OCI-LY3 (cell line): ENCODE results near the gene AP2M1.

Experiments used
- H2AFZ ChIP-seq: fragments of 200-600, 300-600 bp; shearing (Covaris generic); 2 replicates; pipeline ENCODE4 v1.6.0; 2014; ENCODE audit warnings: antibody characterized with exemption, low read depth, low read length
- H3K27ac ChIP-seq: fragments of 200-600, 300-600 bp; sonication (generic); 2 replicates; pipeline ENCODE4 v1.5.1; 2014; ENCODE audit warnings: mild to moderate bottlenecking, low read length, moderate library complexity, mixed read lengths
- H3K27me3 ChIP-seq: fragments of 200-600, 300-600 bp; sonication (generic); 2 replicates; pipeline ENCODE4 v1.6.1; 2014; ENCODE audit warnings: low read depth, low read length, mixed read lengths
- H3K36me3 ChIP-seq: fragments of 200-600, 300-600 bp; sonication (generic); replicated peaks from 2 replicates; pipeline ENCODE3; 2014; ENCODE audit warnings: low read depth, low read length, mixed read lengths
- H3K4me1 ChIP-seq: fragments of 300-600, 200-600 bp; sonication (generic); 2 replicates; pipeline ENCODE4 v1.6.1; 2014; ENCODE audit warnings: low read length, mixed read lengths
- H3K4me2 ChIP-seq: fragments of 200-600, 300-600 bp; sonication (generic); 2 replicates; pipeline ENCODE4 v1.6.1; 2014; ENCODE audit warnings: low read length, mixed read lengths
- H3K4me3 ChIP-seq: fragments of 300-600, 200-600 bp; sonication (generic); 2 replicates; pipeline ENCODE4 v1.5.1; 2014; ENCODE audit warnings: antibody characterized with exemption, mild to moderate bottlenecking, low read length, moderate library complexity
- H3K79me2 ChIP-seq: fragments of 300-600, 200-600 bp; shearing (Covaris generic); 2 replicates; pipeline ENCODE4 v1.6.1; 2014; ENCODE audit warnings: mild to moderate bottlenecking, low read length, mixed read lengths
- H3K9ac ChIP-seq: fragments of 300-600, 200-600 bp; shearing (Covaris generic); 2 replicates; pipeline ENCODE4 v1.6.0; 2014; ENCODE audit warnings: mild to moderate bottlenecking, low read length, moderate library complexity
- H3K9me3 ChIP-seq: fragments of 200-600, 300-600 bp; shearing (Covaris generic); 2 replicates; pipeline ENCODE4 v1.6.1; 2014; ENCODE audit warnings: low read length, mixed read lengths; ENCODE audit not compliant: insufficient read depth
- H4K20me1 ChIP-seq: fragments of 200-600, 300-600 bp; sonication (generic); 2 replicates; pipeline ENCODE4 v1.6.1; 2016; ENCODE audit warnings: low read length, mixed read lengths; ENCODE audit not compliant: insufficient read depth
- EZH2phosphoT487 ChIP-seq: fragments of 200-600 bp; shearing (Covaris generic); IDR thresholded peaks from 2 replicates; pipeline ENCODE4 v1.6.1; 2018; ENCODE audit warnings: antibody characterized with exemption, mixed run types, low read depth
- TF ChIP-seq, protein P1 (sequence below): fragments of 200-600, 300-600 bp; sonication (generic); IDR thresholded peaks from 2 replicates; pipeline ENCODE4 v1.5.1; 2014; ENCODE audit warnings: antibody characterized with exemption, low read length, low read depth

Gene AP2M1

DNA sequence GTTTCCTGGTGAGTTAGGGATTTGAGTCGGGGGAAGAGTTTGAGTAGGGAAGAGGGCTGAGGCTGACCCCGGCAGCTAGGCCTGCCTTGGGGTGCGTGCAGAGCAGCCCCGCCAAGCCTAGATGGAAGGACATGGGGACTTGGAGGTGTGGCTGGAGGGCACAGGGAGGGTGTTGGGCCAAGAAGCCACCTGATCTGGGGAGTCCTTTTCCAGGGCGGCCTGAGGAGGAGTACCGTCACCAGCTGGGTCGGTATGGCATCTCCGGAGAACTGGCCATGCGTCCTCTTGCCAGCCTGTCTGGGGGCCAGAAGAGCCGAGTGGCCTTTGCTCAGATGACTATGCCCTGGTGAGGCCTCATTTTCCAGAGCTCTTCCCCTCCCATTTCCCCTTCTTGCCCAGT, 18.2 kb downstream of the AP2M1 start:
- Histone ChIP-seq H3K27me3 (no peaks in the 10 kb centered on the region), H3K4me1 (no peaks in the 10 kb centered on the region), H2AFZ (no peak overlapping the region), H4K20me1 (no peaks in the 10 kb centered on the region), H3K79me2 (peaks cover 13% of the 10 kb centered on the region), H3K9me3 (no peaks in the 10 kb centered on the region), H3K4me3 (no peak overlapping the region), H3K27ac (no peak overlapping the region), H3K4me2 (no peak overlapping the region), H3K9ac (no peak overlapping the region), H3K36me3 (peaks cover 60% of the 10 kb centered on the region)
- TF ChIP-seq EZH2phosphoT487, result no peak
- TF ChIP-seq, protein P1, sequence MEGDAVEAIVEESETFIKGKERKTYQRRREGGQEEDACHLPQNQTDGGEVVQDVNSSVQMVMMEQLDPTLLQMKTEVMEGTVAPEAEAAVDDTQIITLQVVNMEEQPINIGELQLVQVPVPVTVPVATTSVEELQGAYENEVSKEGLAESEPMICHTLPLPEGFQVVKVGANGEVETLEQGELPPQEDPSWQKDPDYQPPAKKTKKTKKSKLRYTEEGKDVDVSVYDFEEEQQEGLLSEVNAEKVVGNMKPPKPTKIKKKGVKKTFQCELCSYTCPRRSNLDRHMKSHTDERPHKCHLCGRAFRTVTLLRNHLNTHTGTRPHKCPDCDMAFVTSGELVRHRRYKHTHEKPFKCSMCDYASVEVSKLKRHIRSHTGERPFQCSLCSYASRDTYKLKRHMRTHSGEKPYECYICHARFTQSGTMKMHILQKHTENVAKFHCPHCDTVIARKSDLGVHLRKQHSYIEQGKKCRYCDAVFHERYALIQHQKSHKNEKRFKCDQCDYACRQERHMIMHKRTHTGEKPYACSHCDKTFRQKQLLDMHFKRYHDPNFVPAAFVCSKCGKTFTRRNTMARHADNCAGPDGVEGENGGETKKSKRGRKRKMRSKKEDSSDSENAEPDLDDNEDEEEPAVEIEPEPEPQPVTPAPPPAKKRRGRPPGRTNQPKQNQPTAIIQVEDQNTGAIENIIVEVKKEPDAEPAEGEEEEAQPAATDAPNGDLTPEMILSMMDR, result no peak

DNA sequence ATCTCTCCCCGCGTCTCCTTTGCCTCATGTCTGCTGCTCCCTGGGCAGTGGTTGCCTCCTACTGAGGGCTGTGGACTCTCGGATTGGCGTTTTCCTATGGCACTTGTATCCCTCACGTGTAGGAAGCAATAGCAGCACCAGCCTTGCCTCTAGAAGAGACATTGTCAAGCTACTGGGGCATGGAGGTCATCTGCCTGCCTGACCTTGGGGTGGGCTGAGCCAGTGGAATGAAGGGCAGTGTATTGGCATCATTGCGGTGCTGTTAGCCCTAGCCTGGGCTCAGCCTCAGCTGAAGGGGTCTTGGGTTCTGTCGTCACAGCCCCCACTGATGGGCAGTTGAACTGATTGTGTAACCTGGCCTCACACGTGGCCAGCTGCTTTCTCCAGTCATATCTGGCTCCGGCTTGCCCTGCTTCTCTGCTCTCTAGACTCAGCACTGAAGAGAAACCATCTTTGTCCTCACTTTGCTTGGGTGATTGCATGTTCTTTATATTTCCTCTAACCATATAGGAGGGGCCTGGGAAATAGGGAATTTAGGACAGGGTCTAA, 19.4 kb downstream of the AP2M1 start:
- H3K27ac ChIP-seq, result no peak overlapping the region
- no peak for TF ChIP-seq EZH2phosphoT487
- TF ChIP-seq, protein P1, result no peak
- H3K4me2 ChIP-seq, result no peak overlapping the region
- H3K27me3 ChIP-seq, result no peaks in the 10 kb centered on the region
- H4K20me1 ChIP-seq, result no peaks in the 10 kb centered on the region
- no peaks in the 10 kb centered on the region for H3K4me1 ChIP-seq
- no peak overlapping the region for H3K9ac ChIP-seq
- peaks cover 2% of the 10 kb centered on the region; the same call in 1 of the 2 replicates for H3K79me2 ChIP-seq
- peaks cover 51% of the 10 kb centered on the region for H3K36me3 ChIP-seq
- no peaks in the 10 kb centered on the region for H3K9me3 ChIP-seq
- no peak overlapping the region for H3K4me3 ChIP-seq
- no peak overlapping the region for H2AFZ ChIP-seq

DNA sequence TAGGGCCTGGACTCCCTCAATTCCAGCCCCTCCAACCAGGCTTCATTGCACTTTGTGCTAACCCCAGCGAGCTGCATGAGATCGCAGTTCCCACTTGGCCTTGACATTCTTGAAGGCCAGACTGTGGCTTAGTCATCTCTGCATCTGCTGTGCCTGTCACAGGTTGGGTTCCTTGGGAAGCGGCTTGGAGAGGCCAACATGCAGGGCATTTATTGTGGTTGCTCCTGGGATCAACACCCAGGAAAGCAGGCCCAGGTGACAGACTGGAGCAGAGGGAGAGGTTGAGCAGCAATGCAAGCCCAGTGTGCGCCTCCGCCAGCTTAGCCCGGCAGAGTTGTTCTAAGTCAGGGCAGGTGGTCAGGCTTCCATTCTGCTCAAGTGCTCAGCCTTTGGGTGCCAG, 21.9 kb downstream of the AP2M1 start:
- TF ChIP-seq, protein P1, result no peak
- no peak for TF ChIP-seq EZH2phosphoT487
- H3K9me3 ChIP-seq, result no peaks in the 10 kb centered on the region
- H3K27ac ChIP-seq, result no peak overlapping the region
- H2AFZ ChIP-seq, result no peak overlapping the region
- H3K4me1 ChIP-seq, result no peaks in the 10 kb centered on the region
- peaks cover 29% of the 10 kb centered on the region for H3K36me3 ChIP-seq
- no peak overlapping the region for H3K4me2 ChIP-seq
- H3K9ac ChIP-seq, result no peak overlapping the region
- no peak overlapping the region for H3K4me3 ChIP-seq
- H3K79me2 ChIP-seq, result no peaks in the 10 kb centered on the region
- no peaks in the 10 kb centered on the region for H3K27me3 ChIP-seq
- H4K20me1 ChIP-seq, result no peaks in the 10 kb centered on the region

DNA sequence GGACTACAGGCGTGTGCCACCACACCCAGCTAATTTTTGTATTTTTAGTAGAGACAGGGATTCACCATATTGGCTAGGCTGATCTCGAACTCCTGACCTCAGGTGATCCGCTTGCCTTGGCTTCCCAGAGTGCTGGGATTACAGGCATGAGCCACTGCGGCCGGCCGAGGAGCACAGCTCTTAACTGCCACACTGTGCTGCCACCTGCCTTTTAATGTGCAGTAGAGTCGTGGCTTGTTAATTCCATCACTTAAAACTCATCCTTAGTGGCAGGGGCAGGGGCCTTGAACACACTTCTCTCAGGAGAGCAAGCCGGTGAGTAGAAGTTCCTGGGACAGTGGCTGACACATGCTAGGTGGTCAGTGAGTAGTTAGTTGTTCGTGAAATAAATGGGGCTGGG, 23.9 kb downstream of the AP2M1 start:
- no peak overlapping the region for H3K9ac ChIP-seq
- no peaks in the 10 kb centered on the region for H3K27me3 ChIP-seq
- H3K4me1 ChIP-seq, result no peaks in the 10 kb centered on the region
- no peak overlapping the region for H3K4me2 ChIP-seq
- no peaks in the 10 kb centered on the region for H3K79me2 ChIP-seq
- no peak overlapping the region for H2AFZ ChIP-seq
- H3K27ac ChIP-seq, result no peak overlapping the region
- TF ChIP-seq, protein P1, result no peak
- no peak for TF ChIP-seq EZH2phosphoT487
- H3K36me3 ChIP-seq, result peaks cover 16% of the 10 kb centered on the region
- H4K20me1 ChIP-seq, result no peaks in the 10 kb centered on the region
- no peaks in the 10 kb centered on the region for H3K9me3 ChIP-seq
- H3K4me3 ChIP-seq, result no peak overlapping the region
